Measurements from ENCODE around the gene PCMT1. TPM values are rescaled to one million over a fixed set of nuclear protein-coding genes. Genes with fewer than 3 reads are reported as not detected.
"Not testable (repeated sequence)": the region's sequence is repeated elsewhere in the genome, so short reads cannot be mapped to it uniquely, and the experiment has no call there.

Gene PCMT1
- total RNA-seq, 2 experiments from 2014 or later = 14.4 to 15.7 TPM

DNA sequence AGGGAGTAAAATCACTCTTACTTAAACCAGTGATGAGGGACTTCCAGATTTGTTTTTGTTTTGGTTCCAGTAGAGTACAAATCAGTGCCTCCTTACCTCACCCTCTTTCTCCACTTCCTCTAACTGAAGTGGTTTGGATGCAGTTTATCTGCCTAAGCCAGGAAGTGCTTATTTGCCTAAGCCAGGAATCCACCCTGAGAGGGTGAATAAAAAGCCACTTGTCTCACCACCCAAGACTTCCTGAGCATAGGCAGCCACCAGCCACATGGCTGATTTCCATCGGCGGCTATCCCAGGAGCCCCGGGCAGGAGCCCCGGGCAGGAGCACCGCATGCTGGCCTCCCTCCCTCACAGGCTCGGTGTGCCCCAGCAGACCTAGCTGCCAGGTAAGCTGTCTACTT is 102.6 kb downstream of the PCMT1 start:
- H3K36me3 ChIP-seq (ENCODE audit: insufficient read depth, low read length) = no peaks in the 10 kb centered on the region
- intact Hi-C loops (cut with DNase I, micrococcal nuclease) = no loop called here
- DNase-seq = peak in 3 of 14 experiments; percentile 24 to 43 (median 38)

DNA sequence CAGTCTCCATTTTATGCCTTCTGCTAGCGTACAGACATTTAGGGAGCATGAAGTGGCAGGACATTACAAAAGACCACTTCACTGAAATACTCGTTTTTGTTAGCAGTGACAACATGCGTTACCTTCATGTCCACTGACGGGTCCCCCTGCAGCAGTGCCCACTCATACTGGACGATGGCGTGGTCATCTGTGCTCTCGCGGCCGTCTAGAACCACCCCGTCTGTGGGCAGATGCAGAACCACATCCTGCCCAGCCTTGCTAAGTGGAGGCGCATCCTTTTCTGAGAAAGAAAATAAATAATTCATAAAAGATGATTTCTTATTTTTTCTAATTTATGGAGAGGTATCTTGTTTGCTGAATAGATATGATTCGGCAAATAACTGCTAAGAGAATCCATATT is 103.3 kb downstream of the PCMT1 start:
- Mint-ChIP-seq H3K27ac (no peak overlapping the region), H3K4me1 (ENCODE audit: low read depth) (peaks cover 18% of the 10 kb centered on the region), H3K4me3 (no peak overlapping the region), H3K27me3 (no peaks in the 10 kb centered on the region), H3K36me3 (ENCODE audit: low read depth) (no peaks in the 10 kb centered on the region), H3K9me3 (no peaks in the 10 kb centered on the region)
- Histone ChIP-seq H3K9me3 (ENCODE audit: control insufficient read depth in 1 of 2, insufficient read depth in 1 of 2, low read length in 2 of 2) (no peaks in the 10 kb centered on the region), H3K36me3 (ENCODE audit: insufficient read depth, low read length) (no peaks in the 10 kb centered on the region), H3K4me1 (ENCODE audit: insufficient read depth, low read length) (peaks cover 9% of the 10 kb centered on the region), H3K27ac (ENCODE audit: low read depth in 1 of 2, low read length in 2 of 2) (no peak overlapping the region), H3K4me3 (ENCODE audit: low read length) (no peak overlapping the region), H3K27me3 (ENCODE audit: control insufficient read depth in 1 of 2, insufficient read depth in 2 of 2, low read length in 2 of 2) (peaks cover 0 to 2% of the 10 kb centered on the region in 2 experiments)
- intact Hi-C loops (cut with DNase I, micrococcal nuclease) = no loop called here
- POLR2A ChIA-PET = no interaction called here
- DNase-seq (no peak), ATAC-seq (ENCODE audit: poor library complexity) (no peak)
- CTCF ChIA-PET = no interaction called here
- TF ChIP-seq, protein P1, sequence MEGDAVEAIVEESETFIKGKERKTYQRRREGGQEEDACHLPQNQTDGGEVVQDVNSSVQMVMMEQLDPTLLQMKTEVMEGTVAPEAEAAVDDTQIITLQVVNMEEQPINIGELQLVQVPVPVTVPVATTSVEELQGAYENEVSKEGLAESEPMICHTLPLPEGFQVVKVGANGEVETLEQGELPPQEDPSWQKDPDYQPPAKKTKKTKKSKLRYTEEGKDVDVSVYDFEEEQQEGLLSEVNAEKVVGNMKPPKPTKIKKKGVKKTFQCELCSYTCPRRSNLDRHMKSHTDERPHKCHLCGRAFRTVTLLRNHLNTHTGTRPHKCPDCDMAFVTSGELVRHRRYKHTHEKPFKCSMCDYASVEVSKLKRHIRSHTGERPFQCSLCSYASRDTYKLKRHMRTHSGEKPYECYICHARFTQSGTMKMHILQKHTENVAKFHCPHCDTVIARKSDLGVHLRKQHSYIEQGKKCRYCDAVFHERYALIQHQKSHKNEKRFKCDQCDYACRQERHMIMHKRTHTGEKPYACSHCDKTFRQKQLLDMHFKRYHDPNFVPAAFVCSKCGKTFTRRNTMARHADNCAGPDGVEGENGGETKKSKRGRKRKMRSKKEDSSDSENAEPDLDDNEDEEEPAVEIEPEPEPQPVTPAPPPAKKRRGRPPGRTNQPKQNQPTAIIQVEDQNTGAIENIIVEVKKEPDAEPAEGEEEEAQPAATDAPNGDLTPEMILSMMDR (IDR thresholded peaks at IDR 0.05) = no peak

More for the DNA sequence above, 102.6 kb downstream of the PCMT1 start:
- Histone ChIP-seq H3K4me3 (ENCODE audit: low read length) (no peak overlapping the region), H3K27me3 (ENCODE audit: control insufficient read depth in 1 of 2, insufficient read depth in 2 of 2, low read length in 2 of 2) (peaks cover 0 to 2% of the 10 kb centered on the region in 2 experiments), H3K9me3 (ENCODE audit: control insufficient read depth in 1 of 2, insufficient read depth in 1 of 2, low read length in 2 of 2) (no peaks in the 10 kb centered on the region), H3K4me1 (ENCODE audit: insufficient read depth, low read length) (peaks cover 9% of the 10 kb centered on the region), H3K27ac (ENCODE audit: low read depth in 1 of 2, low read length in 2 of 2) (no peak overlapping the region)
- ChIA-PET POLR2A (no interaction called here), CTCF (no interaction called here)
- Mint-ChIP-seq H3K4me3 (no peak overlapping the region), H3K36me3 (ENCODE audit: low read depth) (no peaks in the 10 kb centered on the region), H3K9me3 (no peaks in the 10 kb centered on the region), H3K27me3 (no peaks in the 10 kb centered on the region), H3K4me1 (ENCODE audit: low read depth) (peaks cover 18% of the 10 kb centered on the region), H3K27ac (no peak overlapping the region)
- TF ChIP-seq, protein P1 (IDR thresholded peaks at IDR 0.05) = no peak
- peak; percentile 46 for ATAC-seq (ENCODE audit: poor library complexity)

DNA sequence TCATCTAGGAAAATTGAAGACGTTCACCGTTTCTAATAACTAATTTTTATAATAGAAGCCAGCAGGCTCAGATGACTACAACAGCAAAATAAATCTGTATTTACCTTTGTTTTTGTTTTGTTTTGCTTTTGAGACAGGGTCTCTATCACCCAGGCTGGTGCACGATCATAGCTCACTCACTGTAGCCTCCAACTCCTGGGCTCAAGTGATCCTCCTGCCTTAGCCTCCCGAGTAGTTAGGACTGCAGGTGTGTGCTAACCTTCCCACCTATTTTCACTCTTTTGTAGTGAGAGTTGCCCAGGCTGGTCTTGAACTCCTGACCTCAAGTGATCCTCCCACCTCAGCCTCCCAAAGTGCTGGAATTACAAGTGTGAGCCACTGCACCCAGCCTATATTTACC is 104.5 kb downstream of the PCMT1 start:
- not testable (repeated sequence) for H3K36me3 Mint-ChIP-seq (ENCODE audit: low read depth)

DNA sequence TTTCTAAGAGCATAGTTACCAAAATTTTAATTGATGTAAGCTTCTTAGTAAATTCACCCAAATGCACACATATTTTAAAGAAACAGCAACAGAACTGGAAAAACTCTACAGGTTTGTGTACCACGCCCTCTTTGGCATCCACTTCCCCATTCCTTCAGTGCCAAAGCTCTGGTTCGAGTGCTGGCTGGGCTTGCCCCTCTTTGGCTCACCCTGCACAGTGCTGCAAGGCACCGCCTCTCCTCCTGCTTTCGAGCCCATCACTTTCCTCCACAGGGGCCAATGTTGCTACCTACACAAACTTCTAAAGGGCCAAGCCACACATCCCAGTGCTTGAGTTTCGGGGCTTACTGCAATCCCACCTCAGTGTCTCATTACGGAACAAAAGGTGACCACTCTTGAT is 105.0 kb downstream of the PCMT1 start:
- Mint-ChIP-seq H3K4me1 (ENCODE audit: low read depth) (peaks cover 18% of the 10 kb centered on the region), H3K4me3 (no peak overlapping the region), H3K9me3 (no peaks in the 10 kb centered on the region), H3K27me3 (peaks cover 11% of the 10 kb centered on the region), H3K36me3 (ENCODE audit: low read depth) (no peaks in the 10 kb centered on the region), H3K27ac (no peak overlapping the region)
- CTCF ChIA-PET = interaction anchor here (0.6 kb wide), 1 partner anchor 152 kb away, joined by 3 read pairs; no protein-coding TSS in a partner anchor
- POLR2A ChIA-PET = no interaction called here
- ATAC-seq (ENCODE audit: poor library complexity) (no peak), DNase-seq (no peak)
- Histone ChIP-seq H3K9me3 (ENCODE audit: control insufficient read depth in 1 of 2, insufficient read depth in 1 of 2, low read length in 2 of 2) (no peaks in the 10 kb centered on the region), H3K27ac (ENCODE audit: low read depth in 1 of 2, low read length in 2 of 2) (no peak overlapping the region), H3K36me3 (ENCODE audit: insufficient read depth, low read length) (no peaks in the 10 kb centered on the region), H3K4me1 (ENCODE audit: insufficient read depth, low read length) (peaks cover 9% of the 10 kb centered on the region), H3K27me3 (ENCODE audit: control insufficient read depth in 1 of 2, insufficient read depth in 2 of 2, low read length in 2 of 2) (peaks cover 0 to 2% of the 10 kb centered on the region in 2 experiments), H3K4me3 (ENCODE audit: low read length) (no peak overlapping the region)
- intact Hi-C loops (cut with DNase I, micrococcal nuclease) = no loop called here
- TF ChIP-seq, protein P1 (IDR thresholded peaks at IDR 0.05) = no peak

More for the DNA sequence above, 104.5 kb downstream of the PCMT1 start:
- intact Hi-C loops (cut with DNase I, micrococcal nuclease); H3K4me3 Mint-ChIP-seq; ATAC-seq (ENCODE audit: poor library complexity); DNase-seq; H3K27me3 ChIP-seq (ENCODE audit: control insufficient read depth in 1 of 2, insufficient read depth in 2 of 2, low read length in 2 of 2); H3K27me3 Mint-ChIP-seq; H3K36me3 ChIP-seq (ENCODE audit: insufficient read depth, low read length); POLR2A ChIA-PET; H3K9me3 ChIP-seq (ENCODE audit: control insufficient read depth in 1 of 2, insufficient read depth in 1 of 2, low read length in 2 of 2); H3K27ac Mint-ChIP-seq; H3K4me1 ChIP-seq (ENCODE audit: insufficient read depth, low read length); H3K27ac ChIP-seq (ENCODE audit: low read depth in 1 of 2, low read length in 2 of 2); H3K4me3 ChIP-seq (ENCODE audit: low read length); H3K9me3 Mint-ChIP-seq: not testable (repeated sequence)
- H3K4me1 Mint-ChIP-seq (ENCODE audit: low read depth) = peaks cover 18% of the 10 kb centered on the region
- CTCF ChIA-PET = interaction anchor here (0.6 kb wide), 1 partner anchor 153 kb away, joined by 3 read pairs; no protein-coding TSS in a partner anchor
